GM12878 (cell line): ENCODE results near the gene CAPN14. TPM values are rescaled to one million over a fixed set of nuclear protein-coding genes. Genes with fewer than 3 reads are reported as not detected.

ENCODE experiments used
- ATAC-seq: fragments of 200-7000 bp; cut with Tn5 transposase; 3 replicates; pipeline ENCODE4 v1.9.1; 2020; ENCODE audit warnings: mild to moderate bottlenecking, moderate library complexity
- BruUV-seq: library from RNA; stranded (reverse); fragments of 400-500 nt; replicated peaks from 2 replicates; lab custom pipeline; 2021; lab: Mats Ljungman, UMichigan
- CTCF ChIA-PET: fragments of 300-600 bp; sonication (Branson Sonifier 250); formaldehyde crosslinking; extraction: SDS; loops from one replicate; lab custom pipeline; 2021; ENCODE audit warnings: inconsistent platforms; lab: Yijun Ruan, JAX
- POLR2A ChIA-PET: fragments of 350-600 bp; formaldehyde crosslinking; extraction: SDS; loops from one replicate; lab custom pipeline; 2021; ENCODE audit warnings: inconsistent platforms; lab: Charles Lee
- RAD21 ChIA-PET: fragments of 300-600 bp; sonication (Branson Sonifier 250); formaldehyde crosslinking; loops from one replicate; lab custom pipeline; 2023; ENCODE audit warnings: antibody characterized with exemption; ENCODE audit not compliant: unreplicated experiment; lab: Charles Lee
- SMC1A ChIA-PET: fragments of 300-600 bp; sonication (Branson Sonifier 250); formaldehyde crosslinking; loops from one replicate; lab custom pipeline; 2023; ENCODE audit not compliant: unreplicated experiment, uncharacterized antibody; lab: Charles Lee
- DNase-seq: peaks from one replicate; pipeline ENCODE4 v3.0.0-alpha.2; 2011; ENCODE audit warnings: low read depth, low spot score
- FAIRE-seq: peaks from 3 replicates; lab custom pipeline; 2011; peaks lifted over from hg19 to GRCh38; lab: Jason Lieb, UNC
- H2AFZ ChIP-seq: 2 replicates; pipeline ENCODE4 v1.6.0; 2011; ENCODE audit warnings: low read depth, low read length, control low read depth; ENCODE audit not compliant: control insufficient read depth
- H3K27ac ChIP-seq: 2 replicates; pipeline ENCODE4 v1.5.1; 2011; ENCODE audit warnings: control low read depth; ENCODE audit not compliant: control insufficient read depth, insufficient read depth
- H3K27me3 ChIP-seq, 2 experiments: replicated peaks in 1 of 2; 2 replicates each; pipeline versions ENCODE4 v1.6.0 to v1.6.1; 2011; ENCODE audit warnings: low read length in 1 of 2; ENCODE audit not compliant: control insufficient read depth in 2 of 2, insufficient read depth in 2 of 2
- H3K36me3 ChIP-seq, 2 experiments: 2 replicates each; pipeline ENCODE4 v1.5.1; 2011; ENCODE audit warnings: low read length in 1 of 2; ENCODE audit not compliant: control insufficient read depth in 2 of 2, insufficient read depth in 2 of 2
- H3K4me1 ChIP-seq: 2 replicates; pipeline ENCODE4 v1.6.1; 2011; ENCODE audit warnings: mild to moderate bottlenecking, low read length, moderate library complexity, mixed read lengths; ENCODE audit not compliant: control insufficient read depth, insufficient read depth
- H3K4me2 ChIP-seq: 2 replicates; pipeline ENCODE4 v1.6.0; 2011; ENCODE audit warnings: control low read depth; ENCODE audit not compliant: control insufficient read depth, insufficient read depth
- H3K4me3 ChIP-seq: fragments of 200-600 bp; sonication (generic); 2 replicates; pipeline ENCODE4 v1.5.1; 2016
- H3K79me2 ChIP-seq: 2 replicates; pipeline ENCODE4 v1.6.0; 2011; ENCODE audit warnings: low read length; ENCODE audit not compliant: control insufficient read depth, insufficient read depth
- H3K9ac ChIP-seq: 2 replicates; pipeline ENCODE4 v1.8.0; 2011; ENCODE audit warnings: low read length, control low read depth, mixed read lengths; ENCODE audit not compliant: control insufficient read depth, insufficient read depth
- H3K9me3 ChIP-seq: replicated peaks from 3 replicates; pipeline ENCODE4 v1.5.1; 2011; ENCODE audit warnings: mild to moderate bottlenecking, low read length; ENCODE audit not compliant: control insufficient read depth, insufficient read depth
- H4K20me1 ChIP-seq: 2 replicates; pipeline ENCODE4 v1.6.0; 2011; ENCODE audit not compliant: control insufficient read depth, insufficient read depth
- BRCA1 ChIP-seq: IDR thresholded peaks from 2 replicates; pipeline ENCODE4 v1.6.1; 2011; ENCODE audit warnings: low read depth, low read length, improper control_type of control experiment
- DPF2 ChIP-seq: fragments of 450-650 bp; IDR thresholded peaks from 2 replicates; pipeline ENCODE4 v1.6.1; 2017; ENCODE audit warnings: mild to moderate bottlenecking
- FOXK2 ChIP-seq: fragments of 450-650 bp; IDR thresholded peaks from 2 replicates; pipeline ENCODE4 v1.6.1; 2017; ENCODE audit warnings: mild to moderate bottlenecking, moderate library complexity
- FOXM1 ChIP-seq: IDR thresholded peaks from 2 replicates; pipeline ENCODE4 v1.6.1; 2012; ENCODE audit warnings: low read depth, mild to moderate bottlenecking, inconsistent platforms, low read length, moderate library complexity
- NFYA ChIP-seq: IDR thresholded peaks from 2 replicates; pipeline ENCODE4 v1.6.1; 2011; ENCODE audit warnings: low read depth, mild to moderate bottlenecking, low read length, improper control_type of control experiment, borderline replicate concordance
- PAX8 ChIP-seq: fragments of 450-650 bp; IDR thresholded peaks from 2 replicates; pipeline ENCODE4 v1.6.1; 2017; ENCODE audit warnings: mild to moderate bottlenecking, moderate library complexity
- PKNOX1 ChIP-seq: fragments of 450-650 bp; IDR thresholded peaks from 2 replicates; pipeline ENCODE4 v1.6.1; 2016; ENCODE audit warnings: mild to moderate bottlenecking
- RCOR1 ChIP-seq: conservative IDR thresholded peaks from 2 replicates; pipeline ENCODE4 v1.6.1; 2012; ENCODE audit warnings: low read depth, low read length, improper control_type of control experiment
- SP1 ChIP-seq: IDR thresholded peaks from one replicate; pipeline ENCODE4 v1.6.1; 2011; ENCODE audit warnings: low read depth, low read length
- TAF1 ChIP-seq: IDR thresholded peaks from 2 replicates; pipeline ENCODE4 v1.6.1; 2011; ENCODE audit warnings: mild to moderate bottlenecking, low read depth, low read length, borderline replicate concordance
- ZNF274 ChIP-seq: IDR thresholded peaks from one replicate; pipeline ENCODE4 v1.8.0; 2011; ENCODE audit not compliant: insufficient read length, insufficient read depth
- ZZZ3 ChIP-seq: IDR thresholded peaks from 2 replicates; pipeline ENCODE4 v1.6.1; 2011; ENCODE audit warnings: low read depth; ENCODE audit not compliant: control insufficient read depth, insufficient read length
- WGBS: methylation state at CpG from one replicate; pipeline ENCODE4 v1.1.6; 2016; ENCODE audit warnings: low lambda C conversion rate; ENCODE audit not compliant: insufficient replicate concordance, insufficient coverage; ENCODE audit errors: missing lambda C conversion rate; 5-methylcytosine and 5-hydroxymethylcytosine counted together
- in situ Hi-C: fragments of 300-500 bp; cut with MboI; formaldehyde crosslinking; loops from 9 replicates; pipeline ENCODE4 v1.14.3; 2018; ENCODE audit warnings: mixed read lengths
- intact Hi-C: fragments of 100-400 bp; cut with micrococcal nuclease; formaldehyde crosslinking; loops from one replicate; pipeline ENCODE4 v1.14.2; 2022; ENCODE audit not compliant: unreplicated experiment
- polyA plus RNA-seq, 11 experiments: library from polyadenylated mRNA; depleted of rRNA in 4 of 11; unstranded in 6 of 11; stranded (reverse) in 5 of 11; fragments of >200 nt; fragmentation: Nextera tagmentation in 4 of 11; fragmentation: Illumina TruSeq in 1 of 11; extraction: Ambion mirVana in 4 of 11; extraction: Trizol in 1 of 11; gene quantifications; 1 replicate in 1 of 11; 2 replicates in 10 of 11; pipeline versions ENCODE4 v1.2.1 to v1.2.3, GENCODE V29; 2011 to 2016; ENCODE audit warnings: inconsistent platforms in 2 of 11, missing spikeins in 2 of 11, low read depth in 1 of 11
- total RNA-seq, 4 experiments: library from RNA; depleted of rRNA in 3 of 4; stranded (reverse); fragments of >200 nt in 3 of 4; fragmentation: Illumina TruSeq in 1 of 4; extraction: Trizol in 1 of 4; gene quantifications; 2 replicates each; pipeline versions ENCODE4 v1.2.1 to v1.2.3, GENCODE V29; 2013 to 2021
- TF ChIP-seq, protein P1 (sequence below): IDR thresholded peaks from 2 replicates; pipeline ENCODE4 v1.6.1; 2011; ENCODE audit warnings: low read depth, low read length, improper control_type of control experiment, borderline replicate concordance

CAPN14 gene
- total and polyA plus RNA-seq, 10 of the 15 experiments (the other 5 are each of a cell fraction or from before 2014, with no cell fraction given): 0.08 to 1.5 (median 1.1) TPM

DNA sequence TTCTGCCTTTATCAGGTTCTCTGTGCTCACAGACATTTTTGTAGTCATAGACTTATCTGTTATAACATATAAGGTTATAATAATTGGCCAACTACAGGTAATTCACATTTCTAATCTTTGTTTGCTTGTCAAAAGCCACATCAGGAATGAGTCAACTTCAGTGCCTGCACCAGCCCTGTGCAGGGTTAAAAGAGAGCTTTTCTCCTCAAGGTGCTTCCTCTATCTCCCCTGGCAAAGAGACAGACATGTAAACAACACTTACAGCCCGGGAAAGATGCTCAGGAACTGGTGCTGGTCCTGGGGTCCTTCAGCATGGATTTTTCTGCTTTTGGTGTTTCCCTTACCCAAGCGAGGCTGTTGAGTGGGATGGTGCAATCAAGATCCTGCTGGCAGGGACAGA is 9.0 kb upstream of the CAPN14 start:
- ChIA-PET SMC1A (interaction anchor here (0.5 to 1.2 kb wide), 3 partner anchors 9 to 874 kb away, joined by 3 read pairs; partner anchors contain the start of gene CAPN14), CTCF (interaction anchor here (0.6 to 1.2 kb wide), 3 partner anchors 29 to 189 kb away, joined by 3 to 5 read pairs (median 4); no protein-coding TSS in a partner anchor), POLR2A (interaction anchor here (1.0 to 1.2 kb wide), 2 partner anchors 10 kb away, joined by 3 read pairs; no protein-coding TSS in a partner anchor), RAD21 (interaction anchor here (0.9 kb wide), 1 partner anchor 56 kb away, joined by 4 read pairs; no protein-coding TSS in a partner anchor)
- no peaks in the 10 kb centered on the region for H3K9me3 ChIP-seq
- no peaks in the 10 kb centered on the region for H3K79me2 ChIP-seq
- DNase-seq: no peak
- no peak overlapping the region for H2AFZ ChIP-seq
- WGBS: 0% methylated on average over 2 of the region's 2 CpGs
- in situ Hi-C loops: no loop called here
- H3K4me2 ChIP-seq: no peak overlapping the region
- no peak for FAIRE-seq
- no peaks in the 10 kb centered on the region for H3K36me3 ChIP-seq
- intact Hi-C loops: no loop called here
- H3K27ac ChIP-seq: no peak overlapping the region
- H3K4me1 ChIP-seq: peaks cover 6% of the 10 kb centered on the region
- peak; percentile 37 for ATAC-seq
- no peak overlapping the region for H3K9ac ChIP-seq
- no peak overlapping the region for H3K4me3 ChIP-seq
- H3K27me3 ChIP-seq: no peaks in the 10 kb centered on the region
- TF ChIP-seq ZZZ3 (no peak), NFYA (no peak), DPF2 (no peak), PKNOX1 (no peak), FOXM1 (no peak), FOXK2 (no peak), RCOR1 (no peak), SP1 (no peak), TAF1 (no peak), ZNF274 (no peak), PAX8 (no peak), BRCA1 (no peak)
- TF ChIP-seq, protein P1, sequence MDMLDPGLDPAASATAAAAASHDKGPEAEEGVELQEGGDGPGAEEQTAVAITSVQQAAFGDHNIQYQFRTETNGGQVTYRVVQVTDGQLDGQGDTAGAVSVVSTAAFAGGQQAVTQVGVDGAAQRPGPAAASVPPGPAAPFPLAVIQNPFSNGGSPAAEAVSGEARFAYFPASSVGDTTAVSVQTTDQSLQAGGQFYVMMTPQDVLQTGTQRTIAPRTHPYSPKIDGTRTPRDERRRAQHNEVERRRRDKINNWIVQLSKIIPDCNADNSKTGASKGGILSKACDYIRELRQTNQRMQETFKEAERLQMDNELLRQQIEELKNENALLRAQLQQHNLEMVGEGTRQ: no peak
- H4K20me1 ChIP-seq: no peaks in the 10 kb centered on the region
- BruUV-seq: no TSS peak
